Activated CD8-positive, alpha-beta memory T cell treated with anti-CD3 and anti-CD28 coated beads, Interleukin-2, amount 50 U/mL, for 24 hours (primary cell): ENCODE data around the gene SMIM23.

Experiments used
- DNase-seq: peaks from one replicate; pipeline ENCODE4 v3.0.0-alpha.2; 2020; ENCODE audit errors: extremely low read depth

Gene SMIM23

GRCh38 chr5:171813813-171814490 is 28.3 kb downstream of the SMIM23 start:
- no peak for DNase-seq

GRCh38 chr5:171816666-171817065 is 31.0 kb downstream of the SMIM23 start:
- DNase-seq = no peak

GRCh38 chr5:171820561-171820960 is 34.9 kb downstream of the SMIM23 start:
- DNase-seq = no peak

DNA sequence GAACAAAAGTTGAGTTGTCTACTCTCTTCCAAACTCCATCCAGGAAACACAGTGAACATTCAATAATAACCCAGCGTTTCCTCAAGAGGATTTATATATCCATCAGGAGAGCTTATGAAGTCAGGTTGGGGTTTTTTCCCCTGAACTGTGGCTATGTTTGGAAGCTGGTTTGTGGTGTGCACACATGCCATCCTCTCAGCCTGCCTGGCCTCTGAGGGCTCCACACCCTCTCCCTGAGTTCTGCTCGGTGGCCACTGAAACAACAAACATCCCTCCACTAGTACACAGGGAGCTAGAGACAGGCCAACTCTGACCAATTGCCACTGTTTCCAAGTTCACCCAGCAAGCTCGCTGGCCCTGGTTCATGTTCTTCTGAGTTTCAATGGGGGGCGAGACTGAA is 35.7 kb downstream of the SMIM23 start:
- no peak for DNase-seq

- no peak for DNase-seq
Measured at GRCh38 chr5:171823269-171823668, 37.7 kb downstream of the SMIM23 start.

GRCh38 chr5:171825051-171825450 is 39.4 kb downstream of the SMIM23 start:
- DNase-seq = no peak

- no peak for DNase-seq
Measured at GRCh38 chr5:171826132-171826531, 40.5 kb downstream of the SMIM23 start.

- no peak for DNase-seq
Measured at GRCh38 chr5:171827162-171827561, 41.5 kb downstream of the SMIM23 start.

- DNase-seq = no peak
Measured at GRCh38 chr5:171830686-171831085, 45.1 kb downstream of the SMIM23 start.

GRCh38 chr5:171832775-171833174 is 47.2 kb downstream of the SMIM23 start:
- no peak for DNase-seq

DNA sequence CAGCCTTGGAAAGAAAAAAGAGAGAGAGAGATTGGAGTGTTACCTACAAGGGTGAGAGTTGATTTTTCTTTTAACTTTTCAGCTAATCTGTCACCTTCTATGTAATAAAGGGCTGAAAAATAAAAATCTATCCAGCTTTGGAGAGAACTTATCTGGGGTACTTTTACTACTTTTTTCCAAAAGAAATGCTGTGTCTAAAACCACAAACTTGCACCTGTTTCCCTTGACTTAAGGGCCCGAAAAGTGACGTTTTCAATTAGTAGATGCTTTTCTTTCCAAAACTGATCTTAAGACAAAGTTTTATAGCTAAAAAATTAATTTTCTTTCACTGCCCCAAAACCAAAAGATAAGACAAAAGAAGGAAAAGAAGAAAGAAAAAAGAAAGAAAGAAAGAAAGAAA is 48.8 kb downstream of the SMIM23 start:
- DNase-seq = no peak

GRCh38 chr5:171835066-171835465 is 49.4 kb downstream of the SMIM23 start:
- DNase-seq = no peak

- DNase-seq = no peak
Measured at GRCh38 chr5:171837522-171837921, 51.9 kb downstream of the SMIM23 start.

- DNase-seq = no peak
Measured at GRCh38 chr5:171838066-171838465, 52.4 kb downstream of the SMIM23 start.

DNA sequence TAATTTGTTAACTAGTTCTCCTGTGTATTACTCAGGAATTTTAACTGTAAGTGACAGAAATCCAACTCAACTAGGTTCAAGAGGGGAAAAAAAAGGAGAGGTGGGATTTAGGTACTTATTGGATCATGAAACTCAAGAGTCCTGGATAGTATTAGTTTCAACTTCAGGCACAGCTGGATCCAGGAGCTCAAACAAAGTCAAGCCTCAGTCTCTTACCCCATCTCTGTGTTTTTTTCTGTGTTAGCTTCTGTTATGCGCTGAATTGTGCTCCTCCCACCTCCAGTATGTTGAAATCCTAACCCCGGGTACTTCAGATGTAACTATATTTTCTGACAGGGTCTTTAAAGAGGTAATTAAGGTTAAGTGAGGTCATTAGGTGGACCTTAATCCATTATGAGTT is 53.5 kb downstream of the SMIM23 start:
- no peak for DNase-seq

DNA sequence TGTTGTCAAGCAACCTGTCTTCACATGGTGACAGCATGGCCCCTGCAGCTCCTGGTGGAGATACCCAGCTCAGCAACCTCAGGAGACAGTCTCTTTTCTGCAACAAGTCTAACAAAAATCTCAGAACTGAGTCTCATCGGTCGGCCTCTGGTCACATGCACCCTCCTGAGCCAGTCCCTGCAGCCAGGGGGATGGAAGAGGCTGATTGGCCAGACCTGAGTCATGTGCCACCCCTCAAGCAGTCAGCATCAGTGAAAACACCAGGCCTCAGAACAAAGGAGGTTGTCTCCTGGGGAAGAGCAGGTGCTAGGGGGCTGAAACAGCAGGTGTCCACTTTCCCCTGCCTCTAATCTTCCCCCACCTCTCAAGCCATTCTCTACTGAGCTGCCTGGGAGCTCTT is 54.4 kb downstream of the SMIM23 start:
- DNase-seq = no peak
